ENCODE measurements around the gene PAGR1. TPM values are rescaled to one million over a fixed set of nuclear protein-coding genes. Genes with fewer than 3 reads are reported as not detected.

Gene PAGR1
- total RNA-seq, 1 donor from 2014 or later, result 23.0 TPM

DNA sequence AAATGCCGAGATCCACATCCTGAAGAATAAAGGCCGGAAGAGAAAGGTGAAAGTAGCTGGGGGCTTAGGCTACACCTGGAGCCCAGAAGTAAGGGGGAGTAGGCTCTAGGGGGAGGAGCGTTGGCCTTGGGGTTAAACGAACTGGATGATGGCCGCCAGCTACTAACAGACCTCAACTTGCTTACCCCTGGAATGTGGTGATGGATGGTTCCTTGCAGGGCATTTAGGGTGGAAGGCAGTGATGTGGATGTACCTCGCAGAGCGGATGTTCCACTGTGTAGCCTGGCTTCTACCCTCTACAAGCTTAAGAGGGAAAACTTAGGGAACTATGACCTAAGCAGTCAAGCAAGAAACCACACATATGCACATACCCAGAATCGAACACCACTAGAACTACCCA, 11.9 kb upstream of the PAGR1 start:
- no peak for DNase-seq (ENCODE audit: low spot score)
- H3K27ac Mint-ChIP-seq (ENCODE audit: unreplicated experiment), result peak overlapping the region; percentile 100
- H3K4me1 Mint-ChIP-seq (ENCODE audit: low read depth), result peaks cover 23% of the 10 kb centered on the region
- H3K36me3 Mint-ChIP-seq (ENCODE audit: low read depth), result peaks cover 7% of the 10 kb centered on the region
- no peaks in the 10 kb centered on the region for H3K9me3 Mint-ChIP-seq (ENCODE audit: low read depth)
- peak overlapping the region; percentile 100 for H3K4me3 Mint-ChIP-seq (ENCODE audit: unreplicated experiment)
- H3K27me3 Mint-ChIP-seq (ENCODE audit: low read depth), result no peaks in the 10 kb centered on the region
- TF ChIP-seq, protein P1, sequence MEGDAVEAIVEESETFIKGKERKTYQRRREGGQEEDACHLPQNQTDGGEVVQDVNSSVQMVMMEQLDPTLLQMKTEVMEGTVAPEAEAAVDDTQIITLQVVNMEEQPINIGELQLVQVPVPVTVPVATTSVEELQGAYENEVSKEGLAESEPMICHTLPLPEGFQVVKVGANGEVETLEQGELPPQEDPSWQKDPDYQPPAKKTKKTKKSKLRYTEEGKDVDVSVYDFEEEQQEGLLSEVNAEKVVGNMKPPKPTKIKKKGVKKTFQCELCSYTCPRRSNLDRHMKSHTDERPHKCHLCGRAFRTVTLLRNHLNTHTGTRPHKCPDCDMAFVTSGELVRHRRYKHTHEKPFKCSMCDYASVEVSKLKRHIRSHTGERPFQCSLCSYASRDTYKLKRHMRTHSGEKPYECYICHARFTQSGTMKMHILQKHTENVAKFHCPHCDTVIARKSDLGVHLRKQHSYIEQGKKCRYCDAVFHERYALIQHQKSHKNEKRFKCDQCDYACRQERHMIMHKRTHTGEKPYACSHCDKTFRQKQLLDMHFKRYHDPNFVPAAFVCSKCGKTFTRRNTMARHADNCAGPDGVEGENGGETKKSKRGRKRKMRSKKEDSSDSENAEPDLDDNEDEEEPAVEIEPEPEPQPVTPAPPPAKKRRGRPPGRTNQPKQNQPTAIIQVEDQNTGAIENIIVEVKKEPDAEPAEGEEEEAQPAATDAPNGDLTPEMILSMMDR (IDR thresholded peaks at IDR 0.05), result no peak

DNA sequence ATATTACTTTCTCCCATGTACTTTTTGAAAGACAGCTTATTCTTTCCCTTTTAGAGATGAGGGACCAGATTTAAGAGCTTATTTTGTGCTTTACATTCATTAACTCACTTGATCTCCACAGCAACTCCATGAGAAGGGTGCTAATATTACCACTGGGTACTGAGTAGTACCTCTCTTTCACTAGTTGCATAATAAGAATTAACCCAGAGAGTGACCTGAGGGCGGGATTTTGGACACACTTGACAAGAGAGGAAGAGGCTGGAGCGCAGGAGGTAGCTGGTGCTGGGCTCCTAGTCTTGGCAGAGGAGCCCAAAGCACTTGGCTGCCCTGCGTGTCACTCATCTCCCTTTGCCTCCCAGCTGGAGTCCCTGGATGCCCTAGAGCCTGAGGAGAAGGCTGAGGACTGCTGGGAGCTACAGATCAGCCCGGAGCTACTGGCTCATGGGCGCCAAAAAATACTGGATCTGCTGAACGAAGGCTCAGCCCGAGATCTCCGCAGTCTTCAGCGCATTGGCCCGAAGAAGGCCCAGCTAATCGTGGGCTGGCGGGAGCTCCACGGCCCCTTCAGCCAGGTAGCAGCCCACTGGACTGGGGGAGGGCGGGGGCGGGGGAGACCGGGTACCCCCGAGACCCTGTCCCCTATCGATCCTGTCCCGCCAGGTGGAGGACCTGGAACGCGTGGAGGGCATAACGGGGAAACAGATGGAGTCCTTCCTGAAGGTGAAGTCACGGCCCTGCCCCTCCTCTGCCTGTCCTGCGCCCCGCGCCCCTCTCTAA, 11.3 kb upstream of the PAGR1 start:
- peaks cover 25% of the 10 kb centered on the region for H3K4me1 Mint-ChIP-seq (ENCODE audit: low read depth)
- peak overlapping the region; percentile 100 for H3K4me3 Mint-ChIP-seq (ENCODE audit: unreplicated experiment)
- DNase-seq (ENCODE audit: low spot score), result no peak
- no peaks in the 10 kb centered on the region for H3K9me3 Mint-ChIP-seq (ENCODE audit: low read depth)
- TF ChIP-seq, protein P1 (IDR thresholded peaks at IDR 0.05), result no peak
- H3K36me3 Mint-ChIP-seq (ENCODE audit: low read depth), result peaks cover 7% of the 10 kb centered on the region
- no peaks in the 10 kb centered on the region for H3K27me3 Mint-ChIP-seq (ENCODE audit: low read depth)
- H3K27ac Mint-ChIP-seq (ENCODE audit: unreplicated experiment), result peak overlapping the region; percentile 100

GRCh38 chr16:29805232-29806098, 10.5 kb upstream of the PAGR1 start:
- Mint-ChIP-seq H3K9me3 (ENCODE audit: low read depth) (no peaks in the 10 kb centered on the region), H3K4me1 (ENCODE audit: low read depth) (peaks cover 33% of the 10 kb centered on the region), H3K36me3 (ENCODE audit: low read depth) (peaks cover 10% of the 10 kb centered on the region), H3K4me3 (ENCODE audit: unreplicated experiment) (peak overlapping the region; percentile 100), H3K27ac (ENCODE audit: unreplicated experiment) (peak overlapping the region; percentile 100), H3K27me3 (ENCODE audit: low read depth) (no peaks in the 10 kb centered on the region)
- DNase-seq (ENCODE audit: low spot score), result no peak
- TF ChIP-seq, protein P1 (IDR thresholded peaks at IDR 0.05), result peak; percentile 54

DNA sequence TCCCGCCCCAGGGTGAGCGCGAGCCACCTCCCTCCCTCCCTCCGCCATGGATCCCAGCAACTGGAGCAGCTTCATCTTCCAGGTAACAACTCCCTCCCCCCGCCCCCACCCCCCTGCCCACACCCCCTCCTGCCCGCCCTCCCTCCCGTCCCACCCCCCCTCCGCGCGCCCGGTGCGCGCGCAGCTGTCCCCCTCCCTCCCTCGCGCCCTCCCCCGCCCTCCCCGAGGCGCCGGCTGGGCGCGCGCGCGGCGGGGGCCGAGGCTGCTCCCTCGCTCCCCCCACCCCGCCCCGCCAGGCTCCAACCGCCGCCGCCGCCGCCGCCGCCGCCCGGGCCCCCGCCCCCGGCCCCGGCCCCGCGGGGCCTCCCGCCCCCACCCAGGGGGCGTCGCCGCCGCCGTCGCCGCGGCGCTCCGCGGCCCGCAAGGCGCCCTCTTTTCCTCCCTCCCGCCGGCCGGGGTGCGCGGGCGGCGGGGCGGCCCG, 9.8 kb upstream of the PAGR1 start, which contains the start of gene MAZ:
MAZ (plus strand) TSS at position 431 of the 481 bp plus-strand sequence. CDS start 173 bp downstream, outside the sequence.
- Mint-ChIP-seq H3K27me3 (ENCODE audit: low read depth) (no peaks in the 10 kb centered on the region), H3K36me3 (ENCODE audit: low read depth) (peaks cover 10% of the 10 kb centered on the region), H3K4me1 (ENCODE audit: low read depth) (peaks cover 40% of the 10 kb centered on the region), H3K27ac (ENCODE audit: unreplicated experiment) (peak within 1 kb of the TSS; percentile 100), H3K4me3 (ENCODE audit: unreplicated experiment) (peak within 1 kb of the TSS; percentile 100), H3K9me3 (ENCODE audit: low read depth) (no peaks in the 10 kb centered on the region)
- TF ChIP-seq, protein P1 (IDR thresholded peaks at IDR 0.05), result no peak
- DNase-seq (ENCODE audit: low spot score), result no peak
